ENCODE results near the gene CDS1. TPM values are rescaled to one million over a fixed set of nuclear protein-coding genes. Genes with fewer than 3 reads are reported as not detected.
"Not testable (repeated sequence)": the region's sequence is repeated elsewhere in the genome, so short reads cannot be mapped to it uniquely, and the experiment has no call there.

The CDS1 gene
- polyA plus RNA-seq, 6 donors from 2014 or later, result 0.07 TPM; not detected in 5

GRCh38 chr4:84661191-84661939 is 78.4 kb downstream of the CDS1 start:
- no peak overlapping the region for H3K27ac Mint-ChIP-seq
- peaks cover 0 to 7% of the 10 kb centered on the region in 2 donors for H3K36me3 Mint-ChIP-seq
- H3K4me1 Mint-ChIP-seq, result no peaks in the 10 kb centered on the region
- no peak overlapping the region for H3K4me3 Mint-ChIP-seq
- H3K27me3 Mint-ChIP-seq, result peaks cover 0 to 9% (median 0%) of the 10 kb centered on the region in 3 donors
- DNase-seq (no peak), ATAC-seq (ENCODE audit: low read depth in 2 of 2) (no peak)
- H3K9me3 Mint-ChIP-seq, result peaks cover 10 to 19% (median 14%) of the 10 kb centered on the region in 7 donors

GRCh38 chr4:84664767-84665166 is 81.8 kb downstream of the CDS1 start:
- H3K9me3 Mint-ChIP-seq; H3K4me1 Mint-ChIP-seq; ATAC-seq (ENCODE audit: low read depth in 2 of 2); DNase-seq; H3K27me3 Mint-ChIP-seq; H3K27ac Mint-ChIP-seq; H3K36me3 Mint-ChIP-seq: not testable (repeated sequence)
- peak overlapping the region in 1 of 8 donors; percentile 29 for H3K4me3 Mint-ChIP-seq

- H3K4me3 Mint-ChIP-seq, result no peak overlapping the region
- peaks cover 0 to 4% (median 1%) of the 10 kb centered on the region in 7 donors for H3K9me3 Mint-ChIP-seq
- no peaks in the 10 kb centered on the region for H3K4me1 Mint-ChIP-seq
- H3K36me3 Mint-ChIP-seq, result no peaks in the 10 kb centered on the region
- H3K27me3 Mint-ChIP-seq, result no peaks in the 10 kb centered on the region
- H3K27ac Mint-ChIP-seq, result no peak overlapping the region
- no peak for DNase-seq
- ATAC-seq (ENCODE audit: low read depth in 2 of 2), result no peak
These were observed 83.5 kb downstream of the CDS1 start for GRCh38 chr4:84666439-84666838.

- H3K9me3 Mint-ChIP-seq, result peaks cover 0 to 3% (median 0%) of the 10 kb centered on the region in 7 donors
- no peaks in the 10 kb centered on the region for H3K27me3 Mint-ChIP-seq
- H3K4me1 Mint-ChIP-seq, result no peaks in the 10 kb centered on the region
- DNase-seq (no peak), ATAC-seq (ENCODE audit: low read depth in 2 of 2) (no peak)
- no peak overlapping the region for H3K4me3 Mint-ChIP-seq
- no peak overlapping the region for H3K27ac Mint-ChIP-seq
- no peaks in the 10 kb centered on the region for H3K36me3 Mint-ChIP-seq
These were observed 86.3 kb downstream of the CDS1 start for GRCh38 chr4:84669201-84669600.

- Mint-ChIP-seq H3K4me1 (no peaks in the 10 kb centered on the region), H3K27me3 (no peaks in the 10 kb centered on the region), H3K9me3 (no peaks in the 10 kb centered on the region), H3K4me3 (no peak overlapping the region), H3K27ac (no peak overlapping the region), H3K36me3 (no peaks in the 10 kb centered on the region)
- DNase-seq (no peak), ATAC-seq (ENCODE audit: low read depth in 2 of 2) (no peak)
These were observed 89.2 kb downstream of the CDS1 start for GRCh38 chr4:84672177-84672576.

- Mint-ChIP-seq H3K4me3 (no peak overlapping the region), H3K4me1 (no peaks in the 10 kb centered on the region), H3K27ac (no peak overlapping the region), H3K27me3 (no peaks in the 10 kb centered on the region), H3K36me3 (no peaks in the 10 kb centered on the region), H3K9me3 (no peaks in the 10 kb centered on the region)
- no peak for DNase-seq
- ATAC-seq (ENCODE audit: low read depth in 2 of 2), result no peak
These were observed 90.7 kb downstream of the CDS1 start for GRCh38 chr4:84673475-84674240.

- H3K36me3 Mint-ChIP-seq, result no peaks in the 10 kb centered on the region
- no peak overlapping the region for H3K4me3 Mint-ChIP-seq
- no peak overlapping the region for H3K27ac Mint-ChIP-seq
These were observed 94.2 kb downstream of the CDS1 start for GRCh38 chr4:84677093-84677492.

GRCh38 chr4:84677995-84678394 is 95.1 kb downstream of the CDS1 start:
- DNase-seq (no peak), ATAC-seq (ENCODE audit: low read depth in 2 of 2) (no peak)
- H3K9me3 Mint-ChIP-seq, result no peaks in the 10 kb centered on the region
- no peaks in the 10 kb centered on the region for H3K27me3 Mint-ChIP-seq
- no peak overlapping the region for H3K27ac Mint-ChIP-seq
- H3K4me1 Mint-ChIP-seq, result no peaks in the 10 kb centered on the region
- no peaks in the 10 kb centered on the region for H3K36me3 Mint-ChIP-seq
- H3K4me3 Mint-ChIP-seq, result no peak overlapping the region

More at GRCh38 chr4:84677093-84677492, 94.2 kb downstream of the CDS1 start:
- Mint-ChIP-seq H3K4me1 (no peaks in the 10 kb centered on the region), H3K9me3 (no peaks in the 10 kb centered on the region), H3K27me3 (no peaks in the 10 kb centered on the region)
- DNase-seq, result no peak
- ATAC-seq (ENCODE audit: low read depth in 2 of 2), result no peak

- no peaks in the 10 kb centered on the region for H3K4me1 Mint-ChIP-seq
- peak overlapping the region in 2 of 6 donors; percentile 24 to 42 for H3K27ac Mint-ChIP-seq
- H3K4me3 Mint-ChIP-seq, result peak overlapping the region in 1 of 8 donors; percentile 55
- no peaks in the 10 kb centered on the region for H3K27me3 Mint-ChIP-seq
- ATAC-seq (ENCODE audit: low read depth in 2 of 2) (no peak), DNase-seq (no peak)
- H3K9me3 Mint-ChIP-seq, result no peaks in the 10 kb centered on the region
- no peaks in the 10 kb centered on the region for H3K36me3 Mint-ChIP-seq
These were observed 96.2 kb downstream of the CDS1 start for GRCh38 chr4:84678976-84679744.

- Mint-ChIP-seq H3K9me3 (no peaks in the 10 kb centered on the region), H3K27me3 (no peaks in the 10 kb centered on the region), H3K36me3 (no peaks in the 10 kb centered on the region), H3K4me3 (no peak overlapping the region), H3K27ac (no peak overlapping the region), H3K4me1 (no peaks in the 10 kb centered on the region)
- ATAC-seq (ENCODE audit: low read depth in 2 of 2) (no peak), DNase-seq (no peak)
These were observed 98.0 kb downstream of the CDS1 start for GRCh38 chr4:84680956-84681355.

GRCh38 chr4:84681486-84682274 is 98.8 kb downstream of the CDS1 start:
- Mint-ChIP-seq H3K4me1 (no peaks in the 10 kb centered on the region), H3K27ac (no peak overlapping the region), H3K36me3 (no peaks in the 10 kb centered on the region), H3K27me3 (no peaks in the 10 kb centered on the region), H3K4me3 (no peak overlapping the region), H3K9me3 (no peaks in the 10 kb centered on the region)
- ATAC-seq (ENCODE audit: low read depth in 2 of 2) (no peak), DNase-seq (no peak)

GRCh38 chr4:84682661-84683060 is 99.7 kb downstream of the CDS1 start:
- DNase-seq; H3K9me3 Mint-ChIP-seq; H3K27ac Mint-ChIP-seq; ATAC-seq (ENCODE audit: low read depth in 2 of 2); H3K4me1 Mint-ChIP-seq; H3K27me3 Mint-ChIP-seq; H3K4me3 Mint-ChIP-seq; H3K36me3 Mint-ChIP-seq: not testable (repeated sequence)
